ENCODE measurements around the gene WASL. TPM values are rescaled to one million over a fixed set of nuclear protein-coding genes. Genes with fewer than 3 reads are reported as not detected.
"Not testable (repeated sequence)": the region's sequence is repeated elsewhere in the genome, so short reads cannot be mapped to it uniquely, and the experiment has no call there.

Gene WASL
- total RNA-seq, 6 donors from 2014 or later = 24.1 to 62.2 (median 31.3) TPM

GRCh38 chr7:123745437-123745836 is 3.4 kb downstream of the WASL start:
- peaks cover 39 to 56% (median 49%) of the 10 kb centered on the region in 4 donors for H3K4me1 ChIP-seq
- no peaks in the 10 kb centered on the region for H3K27me3 ChIP-seq
- ATAC-seq (ENCODE audit: low FRiP score in 2 of 2) = no peak
- no peaks in the 10 kb centered on the region for H3K9me3 ChIP-seq
- WGBS, 2 donors = 57 to 61% methylated on average over 2 of the region's 2 CpGs
- no peak for DNase-seq
- no peak overlapping the region for H3K4me3 ChIP-seq
- no peak for TF ChIP-seq POLR2AphosphoS5 (IDR thresholded peaks at IDR 0.05)
- TF ChIP-seq POLR2A (IDR thresholded peaks at IDR 0.05) = no peak
- no peaks in the 10 kb centered on the region for H3K36me3 ChIP-seq
- H3K27ac ChIP-seq = no peak overlapping the region

GRCh38 chr7:123744416-123744815 is 4.4 kb downstream of the WASL start:
- Histone ChIP-seq H3K27ac (no peak overlapping the region), H3K27me3 (no peaks in the 10 kb centered on the region), H3K4me3 (no peak overlapping the region), H3K36me3 (no peaks in the 10 kb centered on the region), H3K4me1 (peaks cover 39 to 46% (median 46%) of the 10 kb centered on the region in 4 donors), H3K9me3 (no peaks in the 10 kb centered on the region)
- ATAC-seq (ENCODE audit: low FRiP score in 2 of 2) = no peak
- DNase-seq = no peak
- no peak for TF ChIP-seq CTCF (IDR thresholded peaks at IDR 0.05)
- TF ChIP-seq POLR2A (IDR thresholded peaks at IDR 0.05) = no peak
- TF ChIP-seq EP300 (IDR thresholded peaks at IDR 0.05) = no peak
- no peak for TF ChIP-seq POLR2AphosphoS5 (IDR thresholded peaks at IDR 0.05)
- WGBS, 2 donors = 88 to 89% methylated on average over 1 of the region's 1 CpG

DNA sequence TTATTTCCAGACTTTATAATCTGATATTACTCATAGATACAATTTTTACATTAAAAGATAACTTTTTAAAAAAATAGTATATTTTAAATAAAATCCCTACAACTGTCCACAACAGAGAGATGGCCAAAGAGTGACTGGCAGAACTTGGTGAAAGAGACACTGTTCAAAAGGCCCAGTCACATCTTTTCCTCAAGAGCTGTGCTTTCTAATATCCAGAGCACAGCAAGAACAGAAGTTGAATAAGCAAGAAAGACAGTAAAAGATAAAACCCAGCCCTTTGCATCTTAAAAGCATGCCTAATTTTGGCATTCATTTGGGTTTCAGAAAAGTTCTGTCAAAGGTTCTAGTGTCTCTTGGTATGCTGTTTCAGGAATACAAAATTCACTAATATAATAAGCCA is 6.9 kb downstream of the WASL start:
- H3K36me3 ChIP-seq = no peaks in the 10 kb centered on the region
- no peaks in the 10 kb centered on the region for H3K9me3 ChIP-seq
- H3K27me3 ChIP-seq = no peaks in the 10 kb centered on the region
- H3K4me3 ChIP-seq = no peak overlapping the region
- DNase-seq = no peak
- H3K4me1 ChIP-seq = peaks cover 33 to 44% (median 40%) of the 10 kb centered on the region in 4 donors
- no peak overlapping the region for H3K27ac ChIP-seq
- ATAC-seq (ENCODE audit: low FRiP score in 2 of 2) = no peak
- no peak for TF ChIP-seq EP300 (IDR thresholded peaks at IDR 0.05)
- TF ChIP-seq POLR2AphosphoS5 (IDR thresholded peaks at IDR 0.05) = no peak
- no peak for TF ChIP-seq CTCF (IDR thresholded peaks at IDR 0.05)
- no peak for TF ChIP-seq POLR2A (IDR thresholded peaks at IDR 0.05)

GRCh38 chr7:123738808-123739207 is 10.0 kb downstream of the WASL start:
- H3K4me3 ChIP-seq = no peak overlapping the region
- H3K27me3 ChIP-seq = no peaks in the 10 kb centered on the region
- ATAC-seq (ENCODE audit: low FRiP score in 2 of 2) (no peak), DNase-seq (no peak)
- H3K9me3 ChIP-seq = no peaks in the 10 kb centered on the region
- no peak for TF ChIP-seq EP300 (IDR thresholded peaks at IDR 0.05)
- TF ChIP-seq POLR2A (IDR thresholded peaks at IDR 0.05) = no peak
- TF ChIP-seq CTCF (IDR thresholded peaks at IDR 0.05) = no peak
- TF ChIP-seq POLR2AphosphoS5 (IDR thresholded peaks at IDR 0.05) = no peak
- H3K36me3 ChIP-seq = no peaks in the 10 kb centered on the region
- WGBS, 2 donors = 97% methylated on average over 2 of the region's 2 CpGs
- no peak overlapping the region for H3K27ac ChIP-seq
- peaks cover 3 to 17% (median 11%) of the 10 kb centered on the region in 4 donors for H3K4me1 ChIP-seq

DNA sequence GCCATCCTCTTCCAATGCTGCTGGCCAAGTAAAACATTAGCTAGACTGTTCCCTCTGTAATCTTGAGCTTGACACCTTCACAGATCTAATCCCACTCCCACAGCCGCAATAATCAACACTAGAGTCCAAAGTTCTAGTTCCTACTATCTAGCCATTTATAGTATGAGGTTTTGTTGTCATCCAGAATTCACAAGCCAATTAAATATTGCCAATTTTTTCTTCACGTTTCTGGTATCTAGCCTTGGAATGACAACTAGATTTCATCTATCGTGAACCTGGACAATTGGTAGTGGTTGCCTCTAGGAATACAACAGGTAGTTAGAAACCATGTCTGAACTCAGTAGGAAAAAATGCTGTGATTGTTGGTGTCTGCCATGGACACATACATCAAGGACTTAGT is 10.4 kb downstream of the WASL start:
- TF ChIP-seq POLR2AphosphoS5 (IDR thresholded peaks at IDR 0.05) (no peak), EP300 (IDR thresholded peaks at IDR 0.05) (no peak), CTCF (IDR thresholded peaks at IDR 0.05) (no peak), POLR2A (IDR thresholded peaks at IDR 0.05) (no peak)
- no peak overlapping the region for H3K4me3 ChIP-seq
- no peak for DNase-seq
- no peaks in the 10 kb centered on the region for H3K36me3 ChIP-seq
- H3K27me3 ChIP-seq = no peaks in the 10 kb centered on the region
- WGBS, 2 donors = 89 to 94% methylated on average over 3 of the region's 3 CpGs
- no peak for ATAC-seq (ENCODE audit: low FRiP score in 2 of 2)
- H3K4me1 ChIP-seq = peaks cover 0 to 13% (median 7%) of the 10 kb centered on the region in 4 donors
- H3K9me3 ChIP-seq = no peaks in the 10 kb centered on the region
- H3K27ac ChIP-seq = no peak overlapping the region

DNA sequence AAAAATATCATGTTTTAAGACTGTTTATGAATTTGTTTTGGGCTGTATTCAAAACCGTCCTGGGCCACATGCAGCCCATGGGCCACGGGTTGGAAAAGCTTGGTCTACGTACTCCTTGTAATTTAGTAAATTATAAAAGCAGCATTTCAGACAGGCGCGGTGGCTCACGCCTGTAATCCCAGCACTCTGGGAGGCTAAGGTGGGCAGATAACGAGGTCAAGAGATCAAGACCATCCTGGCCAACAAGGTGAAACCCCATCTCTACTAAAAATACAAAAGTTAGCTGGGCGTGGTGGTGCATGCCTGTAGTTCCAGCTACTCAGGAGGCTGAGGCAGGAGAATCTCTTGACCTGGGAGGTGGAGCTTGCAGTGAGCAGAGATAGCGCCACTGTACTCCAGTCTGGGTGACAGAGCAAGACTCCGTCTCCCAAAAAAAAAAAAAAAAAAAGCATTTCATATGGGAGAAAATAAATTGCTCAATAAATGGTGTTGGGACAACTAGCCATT is 11.6 kb downstream of the WASL start:
- H3K36me3 ChIP-seq; H3K27me3 ChIP-seq; ATAC-seq (ENCODE audit: low FRiP score in 2 of 2); DNase-seq; H3K9me3 ChIP-seq; H3K4me3 ChIP-seq; H3K27ac ChIP-seq; H3K4me1 ChIP-seq: not testable (repeated sequence)
- 94 to 95% methylated on average over 10 of the region's 10 CpGs for WGBS, 2 donors
